ENCODE data around the gene PARD3.
"Not testable (repeated sequence)": the region's sequence is repeated elsewhere in the genome, so short reads cannot be mapped to it uniquely, and the experiment has no call there.

The PARD3 gene

DNA sequence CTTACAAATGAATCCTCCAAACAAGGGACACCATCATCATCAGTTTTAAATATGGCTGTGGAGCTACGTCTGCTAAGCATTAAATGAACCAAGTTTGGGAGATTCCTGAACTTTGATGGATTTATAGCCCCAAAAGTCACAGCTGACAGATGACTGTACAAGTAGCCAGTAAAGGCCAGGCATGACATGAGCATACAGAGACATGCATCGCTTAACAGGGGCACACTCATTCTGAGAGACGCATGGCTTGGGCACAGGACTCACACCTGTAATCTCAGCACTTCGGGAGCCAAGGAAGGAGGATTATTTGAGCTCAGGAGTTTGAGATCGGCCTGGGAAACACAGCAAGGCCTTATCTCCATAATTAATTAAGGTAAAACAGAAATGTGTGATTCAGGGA lies 166.2 kb downstream of the PARD3 start:
- no peak for DNase-seq (ENCODE audit: low spot score)

DNA sequence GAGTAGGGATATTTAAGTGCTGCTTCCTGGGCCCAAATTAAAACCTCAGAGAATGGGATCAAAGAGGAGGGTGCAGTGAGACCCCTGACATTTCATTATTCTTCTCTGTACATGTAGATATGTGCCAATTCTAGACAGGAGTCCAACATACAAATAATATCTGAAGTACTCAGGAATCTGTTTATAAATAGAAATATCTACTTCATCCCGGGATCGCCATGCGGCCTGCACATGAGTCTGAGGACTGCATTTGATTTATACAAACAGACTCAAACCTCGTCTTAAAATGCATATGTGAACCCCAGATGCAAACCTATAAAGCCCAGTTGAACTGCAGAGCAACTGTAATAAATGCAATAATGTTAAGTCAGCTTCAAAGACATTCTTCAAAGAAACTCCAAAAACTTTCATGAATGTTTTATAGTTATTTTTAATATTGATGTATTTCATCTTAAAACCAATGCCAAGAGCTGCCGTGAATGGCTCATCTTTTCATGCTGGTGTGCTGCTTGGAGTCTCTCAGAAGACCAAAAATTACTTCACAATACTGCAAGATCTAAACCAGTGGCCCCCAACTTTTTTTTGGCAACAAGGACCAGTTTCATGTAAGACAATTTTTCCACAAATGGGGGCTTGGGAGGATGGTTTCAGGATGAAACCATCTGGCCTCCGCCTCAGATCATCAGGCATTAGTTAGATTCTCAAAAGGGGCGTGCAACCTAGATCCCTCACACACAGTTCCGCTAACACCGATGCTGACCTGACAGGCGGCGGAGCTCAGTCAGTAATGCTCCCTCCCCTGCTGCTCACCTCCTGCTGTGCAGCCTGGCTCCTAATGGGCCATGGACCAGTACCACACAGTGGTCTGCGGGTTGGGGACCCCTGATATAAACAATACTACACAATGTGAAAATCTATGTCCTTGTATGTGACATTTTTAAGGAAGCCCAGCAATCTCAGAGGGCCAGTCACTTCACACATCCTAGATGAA lies 166.9 kb downstream of the PARD3 start:
- no peak for DNase-seq (ENCODE audit: low spot score)

DNA sequence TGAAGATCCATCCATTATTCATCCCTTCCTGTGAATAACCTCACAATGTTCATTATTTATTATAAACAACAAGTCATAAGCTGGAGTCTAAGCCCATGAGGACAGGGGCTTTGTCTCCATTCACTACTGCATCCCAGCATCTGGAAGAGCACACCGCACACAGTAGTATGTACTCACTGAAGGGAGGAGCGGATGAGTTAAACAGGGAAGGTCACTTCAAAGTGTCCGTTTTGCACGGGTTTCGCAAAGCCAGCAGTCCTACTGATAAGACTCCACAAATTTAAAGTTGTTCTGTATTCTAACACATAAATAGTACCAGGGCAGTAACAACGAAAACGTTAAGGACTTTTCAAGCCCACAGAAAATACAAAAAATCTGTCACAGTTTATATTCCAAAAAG lies 167.9 kb downstream of the PARD3 start:
- no peak for DNase-seq (ENCODE audit: low spot score)

DNA sequence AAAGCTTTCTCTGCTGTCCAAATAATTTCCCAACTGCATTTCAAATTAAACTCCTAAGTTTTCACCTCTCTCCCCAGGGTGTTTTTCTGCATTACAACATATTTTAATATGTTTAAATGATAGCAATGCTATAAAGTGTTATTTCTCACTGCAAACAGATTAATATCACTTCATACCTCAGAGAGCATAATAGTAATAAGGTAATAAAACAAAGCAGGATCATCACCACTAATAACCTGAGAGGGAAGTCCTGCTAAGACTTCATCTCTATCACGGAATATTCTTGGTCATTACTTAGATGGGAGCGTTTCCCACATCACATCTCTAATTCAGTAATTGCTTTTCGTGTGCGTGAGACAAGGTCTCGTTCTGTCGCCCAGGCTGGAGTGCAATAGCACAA lies 168.8 kb downstream of the PARD3 start:
- no peak for DNase-seq (ENCODE audit: low spot score)

DNA sequence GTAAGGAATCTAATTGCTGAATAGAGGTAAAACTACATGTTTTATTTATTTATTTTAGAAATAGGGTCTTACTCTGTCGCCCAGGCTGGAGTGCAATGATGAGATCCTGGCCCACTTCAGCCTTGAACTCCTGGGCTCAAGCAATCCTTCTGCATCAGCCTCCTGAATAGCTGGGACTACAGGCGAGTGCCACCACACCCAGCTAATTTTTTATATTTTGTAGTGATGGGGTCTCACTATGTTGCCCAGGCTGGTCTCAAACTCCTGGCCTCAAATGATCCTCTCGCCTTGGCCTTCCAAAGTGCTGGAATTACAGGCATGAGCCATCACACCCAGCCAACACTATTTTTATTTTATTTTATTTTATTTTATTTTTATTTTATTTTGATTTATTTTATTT lies 170.3 kb downstream of the PARD3 start:
- DNase-seq (ENCODE audit: low spot score): not testable (repeated sequence)

DNA sequence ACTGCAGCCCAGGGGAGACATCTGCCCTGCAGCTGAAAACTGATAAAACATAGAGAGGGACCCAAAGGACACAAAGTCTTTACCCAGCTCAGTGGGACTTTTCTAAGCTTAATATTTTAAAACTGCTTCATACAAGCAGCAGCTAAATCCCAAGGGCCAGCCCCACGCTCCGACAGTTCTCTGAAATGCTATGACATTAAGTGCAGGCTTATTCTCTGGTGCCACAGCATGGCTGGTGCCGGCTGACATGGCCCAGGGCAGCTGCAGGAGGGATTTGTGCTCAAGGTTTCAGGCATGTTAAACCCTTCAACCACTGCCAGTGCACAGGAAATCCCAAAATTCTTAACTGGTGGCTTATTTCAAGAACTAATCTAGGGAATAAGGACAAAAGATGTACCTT lies 170.9 kb downstream of the PARD3 start:
- no peak for DNase-seq (ENCODE audit: low spot score)

DNA sequence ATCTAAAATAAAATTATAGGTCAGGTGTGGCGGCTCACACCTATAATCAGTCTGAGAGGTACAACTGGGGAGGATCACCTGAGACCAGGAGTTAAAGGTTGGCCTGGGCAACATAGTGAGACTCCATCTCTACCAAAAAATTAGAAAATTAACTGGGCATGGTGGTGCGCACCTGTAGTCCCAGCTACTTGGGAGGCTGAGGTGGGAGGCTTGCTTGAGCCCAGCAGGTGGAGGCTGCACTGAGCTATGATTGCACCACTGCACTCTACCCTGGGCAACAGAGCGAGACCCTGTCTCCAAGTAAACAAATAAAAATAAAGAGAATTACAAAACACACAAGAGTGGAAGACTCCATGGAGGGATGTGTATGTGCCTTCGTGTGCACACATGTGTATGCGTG lies 171.5 kb downstream of the PARD3 start:
- no peak for DNase-seq (ENCODE audit: low spot score)

DNA sequence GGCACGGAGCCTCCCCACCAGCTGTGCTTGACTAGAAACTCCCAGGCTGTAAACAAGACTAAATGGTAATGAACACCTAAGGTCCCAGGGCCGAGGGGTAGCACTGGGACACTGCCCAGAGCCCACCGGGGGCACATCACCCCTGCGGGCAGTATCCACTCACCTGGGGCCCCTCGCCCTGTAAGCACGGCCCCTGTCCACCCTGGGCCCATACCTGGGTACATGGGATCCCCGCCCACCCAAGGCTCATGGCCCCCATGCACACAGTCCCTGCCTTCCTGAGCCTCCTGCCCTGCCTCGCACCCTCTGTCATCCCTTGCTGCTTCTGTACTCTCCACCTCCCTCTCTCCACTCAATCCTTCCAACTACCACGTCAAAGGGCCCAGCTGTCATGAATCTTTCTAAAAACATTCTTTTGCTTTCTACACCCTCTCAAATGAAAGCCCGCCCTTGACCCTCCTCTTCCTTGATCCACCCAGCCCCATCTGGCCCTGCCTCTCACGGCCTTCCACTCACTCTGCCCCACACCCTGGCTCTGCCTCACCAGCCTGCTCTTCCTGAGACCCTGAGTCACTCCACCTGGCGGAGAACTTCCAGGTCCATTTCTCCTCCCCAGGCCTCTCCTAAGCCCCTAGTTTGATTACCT lies 173.1 kb downstream of the PARD3 start:
- DNase-seq (ENCODE audit: low spot score): no peak

DNA sequence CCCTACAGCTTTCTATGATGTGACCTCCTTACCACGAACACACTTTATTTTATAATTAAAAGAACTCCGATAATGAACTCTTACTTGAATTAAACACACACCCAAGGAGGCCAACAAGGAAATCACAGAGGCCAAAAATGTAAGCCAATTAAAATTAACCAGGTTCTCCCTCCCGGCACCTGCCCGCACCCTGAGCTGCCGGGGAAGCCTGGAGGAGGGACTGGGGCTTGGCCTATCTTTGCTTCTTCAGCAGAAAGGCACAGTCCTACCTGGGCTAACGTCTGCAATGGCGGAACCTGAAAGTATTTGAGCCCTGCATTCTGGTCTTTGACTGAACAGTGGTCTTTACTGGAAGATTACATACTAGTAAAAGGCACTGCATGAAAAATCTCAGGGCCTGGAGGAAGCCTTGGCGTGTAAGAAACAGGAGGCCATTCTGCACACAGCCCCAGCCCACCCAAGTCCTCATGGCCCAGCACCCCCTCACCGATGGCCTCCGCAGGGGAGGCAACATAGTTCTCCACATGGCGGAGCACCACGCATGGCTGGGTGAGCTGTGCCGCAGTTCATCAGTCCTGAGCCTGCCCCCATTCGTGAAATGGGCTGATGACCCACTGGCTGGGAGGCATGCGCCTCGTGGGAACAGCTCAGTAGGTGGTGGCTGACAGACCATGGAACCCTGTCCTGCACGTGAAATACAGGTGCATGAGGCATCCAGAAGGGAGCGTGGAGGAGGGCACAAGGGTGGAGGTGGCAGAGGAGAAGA lies 173.8 kb downstream of the PARD3 start:
- no peak for DNase-seq (ENCODE audit: low spot score)

DNA sequence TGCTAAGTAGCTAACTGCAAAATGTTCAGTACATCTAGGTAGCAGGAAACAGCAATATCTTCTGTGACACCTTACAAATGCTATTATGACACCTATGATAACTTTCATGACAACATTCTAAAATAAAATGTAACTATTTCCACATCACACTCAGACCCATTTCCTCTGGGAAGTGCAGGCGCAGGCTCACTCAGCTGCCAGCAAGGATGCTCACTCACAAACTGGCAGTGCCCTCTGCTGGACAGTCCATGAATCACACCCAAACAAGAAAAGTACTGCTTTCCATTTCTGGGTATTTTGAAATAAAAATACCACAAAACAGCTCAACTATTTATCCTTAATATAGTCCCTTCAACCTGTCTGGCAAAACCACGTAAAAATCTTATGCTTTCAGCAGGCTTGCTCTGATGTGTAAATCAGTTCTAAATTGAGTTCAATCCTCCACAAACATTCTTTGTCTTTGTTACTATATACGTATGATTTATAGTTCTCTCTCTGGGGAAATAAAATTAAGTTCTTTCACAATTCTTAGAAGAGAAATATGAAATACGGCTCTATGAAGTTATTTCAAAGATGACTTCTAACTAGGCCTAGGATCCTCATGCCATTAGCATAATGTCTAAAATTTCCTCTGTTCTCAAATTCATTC lies 176.6 kb downstream of the PARD3 start:
- DNase-seq (ENCODE audit: low spot score): peak; percentile 46

DNA sequence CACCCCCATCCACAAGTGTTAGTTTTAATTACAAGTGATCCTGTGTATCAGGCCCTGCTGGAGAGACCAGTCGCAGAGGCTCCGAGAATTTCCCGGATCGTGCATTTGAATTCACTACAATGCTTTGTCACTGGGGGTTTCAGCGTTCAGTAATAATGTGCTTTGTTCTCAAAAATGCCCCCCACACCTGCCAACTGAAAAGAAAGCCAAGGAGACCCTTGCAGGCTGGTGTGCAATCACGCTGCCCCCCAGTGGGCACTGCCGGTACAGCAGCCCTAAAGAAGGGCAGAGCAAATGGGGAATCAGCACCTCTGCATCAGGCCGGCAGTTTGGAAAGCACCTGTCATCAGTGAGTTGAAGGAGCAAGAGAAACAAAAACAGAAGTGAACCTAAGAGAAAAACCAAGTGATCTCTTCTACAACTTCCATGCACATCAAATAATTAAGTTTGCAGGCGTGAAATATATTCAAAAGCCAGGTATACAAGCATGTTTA lies 177.6 kb downstream of the PARD3 start:
- no peak for DNase-seq (ENCODE audit: low spot score)

DNA sequence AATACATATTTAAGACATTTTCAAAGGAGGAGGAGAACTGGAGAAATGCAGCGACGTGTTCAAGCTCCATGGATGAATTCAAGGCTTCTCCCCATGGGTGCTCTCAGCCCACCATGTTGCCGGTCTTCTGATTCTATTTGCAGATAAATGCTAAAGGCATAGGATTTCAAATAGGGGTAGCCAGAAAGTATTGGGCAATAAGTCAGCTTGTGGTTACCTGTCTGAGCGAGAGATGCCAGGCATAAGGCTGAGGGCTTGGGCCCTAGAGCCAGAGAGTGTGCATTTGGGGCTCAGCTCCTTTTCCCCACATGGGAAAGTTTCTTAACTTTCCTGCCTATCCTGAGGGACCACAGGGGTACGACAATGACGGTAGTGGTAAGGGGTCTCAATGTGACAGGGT lies 180.0 kb downstream of the PARD3 start:
- no peak for DNase-seq (ENCODE audit: low spot score)

DNA sequence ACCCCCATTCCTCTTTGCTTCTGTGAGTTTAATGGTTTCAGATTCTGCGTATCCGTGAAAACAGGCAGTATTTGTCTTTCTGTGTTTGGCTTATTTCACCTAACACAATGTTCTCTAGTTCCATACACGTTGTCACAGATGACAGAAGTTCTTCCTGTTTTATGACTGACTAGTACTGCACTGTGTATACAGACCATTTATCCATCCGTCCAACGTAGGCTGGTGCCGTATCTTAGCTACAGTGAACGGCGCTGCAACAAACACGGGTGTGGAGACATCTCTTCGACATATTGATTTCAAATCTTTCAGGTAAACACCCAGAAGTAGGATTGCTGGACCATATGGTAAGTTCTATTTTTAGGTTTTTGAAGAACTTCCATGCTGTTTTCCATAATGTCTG lies 181.7 kb downstream of the PARD3 start:
- no peak for DNase-seq (ENCODE audit: low spot score)

DNA sequence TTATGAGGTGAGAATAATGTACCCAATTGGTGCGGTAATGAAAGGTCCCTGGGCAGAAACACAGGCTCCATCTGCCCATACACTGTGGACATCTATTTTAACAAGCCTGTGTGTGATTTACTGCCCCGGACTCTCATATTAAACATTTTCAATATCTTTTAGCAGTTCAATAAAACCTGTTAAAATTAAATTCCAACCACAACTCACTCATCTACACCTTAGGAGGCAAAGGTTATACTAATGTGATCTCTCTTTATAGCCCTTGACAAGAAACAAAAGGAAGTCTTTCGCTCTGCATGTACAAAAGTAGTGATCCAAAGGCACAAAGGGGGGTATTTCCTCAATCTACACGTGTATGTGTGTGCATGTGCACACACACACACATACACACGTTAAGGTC lies 186.0 kb downstream of the PARD3 start:
- DNase-seq (ENCODE audit: low spot score): no peak

DNA sequence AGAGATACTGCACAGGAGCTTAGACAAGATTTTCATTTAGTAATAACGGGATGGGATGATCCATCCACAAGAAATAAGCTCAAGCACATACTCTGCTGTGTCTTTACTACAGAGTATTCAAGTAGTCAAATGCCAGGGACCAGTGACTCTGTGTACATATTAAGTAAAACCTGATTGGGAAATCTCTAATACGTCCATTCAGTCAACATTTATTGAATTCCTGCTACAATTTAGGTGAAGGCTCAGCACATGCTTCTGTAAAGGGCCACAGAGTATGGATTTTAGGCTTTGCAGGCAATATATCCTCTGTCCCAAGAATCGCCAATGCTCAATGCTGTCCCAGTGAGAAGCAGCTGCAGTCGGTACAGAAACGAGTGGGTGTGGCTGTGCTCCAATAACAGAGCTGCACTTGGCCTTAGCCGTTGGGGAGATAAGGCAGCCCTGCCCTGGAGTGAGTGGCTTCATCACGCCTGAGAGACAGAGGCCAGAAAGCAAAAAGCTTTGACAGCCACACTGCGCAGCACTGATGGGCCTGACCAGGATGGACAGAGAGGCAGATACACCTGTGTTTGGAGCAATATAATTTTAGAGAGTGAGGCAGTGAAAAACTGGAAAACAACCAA lies 186.8 kb downstream of the PARD3 start:
- peak; percentile 32 for DNase-seq (ENCODE audit: low spot score)

DNA sequence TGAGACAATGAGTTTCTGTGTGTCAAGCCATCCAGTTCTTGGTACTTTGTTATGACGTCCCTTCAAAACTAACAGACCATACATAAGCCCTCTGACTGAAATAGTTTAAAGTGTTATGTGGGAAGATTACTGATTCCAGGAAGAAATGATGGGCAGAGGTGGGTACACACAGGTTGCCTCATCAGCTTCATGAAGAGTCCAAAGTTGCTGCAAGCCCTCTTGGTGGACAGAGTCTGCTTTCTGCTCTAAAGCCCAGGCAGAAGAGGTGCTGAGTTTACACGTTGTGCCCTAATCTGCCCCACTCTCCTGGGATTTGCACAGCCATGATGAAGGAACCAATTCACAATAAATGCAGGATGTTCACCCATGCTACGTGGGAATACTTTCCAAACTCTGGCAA lies 187.4 kb downstream of the PARD3 start:
- DNase-seq (ENCODE audit: low spot score): no peak

DNA sequence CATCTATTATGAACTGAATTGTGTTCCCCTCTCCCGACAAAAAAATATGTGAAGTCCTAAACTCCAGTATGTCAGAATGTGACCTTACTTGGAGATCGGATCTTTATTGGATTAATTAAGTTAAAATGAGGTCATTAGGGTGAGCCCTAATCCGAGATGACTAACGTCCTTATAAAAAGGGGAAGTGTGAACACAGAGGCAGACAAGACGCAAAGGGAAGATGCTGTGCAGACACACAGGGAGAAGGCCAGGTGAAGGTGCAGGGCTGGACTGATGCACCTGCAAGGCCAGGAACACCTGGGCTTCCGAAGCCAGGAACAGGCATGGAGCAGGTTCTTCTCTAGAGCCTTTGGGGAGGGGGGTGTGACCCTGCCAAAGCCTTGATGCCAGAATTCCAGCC lies 187.8 kb downstream of the PARD3 start:
- DNase-seq (ENCODE audit: low spot score): no peak

DNA sequence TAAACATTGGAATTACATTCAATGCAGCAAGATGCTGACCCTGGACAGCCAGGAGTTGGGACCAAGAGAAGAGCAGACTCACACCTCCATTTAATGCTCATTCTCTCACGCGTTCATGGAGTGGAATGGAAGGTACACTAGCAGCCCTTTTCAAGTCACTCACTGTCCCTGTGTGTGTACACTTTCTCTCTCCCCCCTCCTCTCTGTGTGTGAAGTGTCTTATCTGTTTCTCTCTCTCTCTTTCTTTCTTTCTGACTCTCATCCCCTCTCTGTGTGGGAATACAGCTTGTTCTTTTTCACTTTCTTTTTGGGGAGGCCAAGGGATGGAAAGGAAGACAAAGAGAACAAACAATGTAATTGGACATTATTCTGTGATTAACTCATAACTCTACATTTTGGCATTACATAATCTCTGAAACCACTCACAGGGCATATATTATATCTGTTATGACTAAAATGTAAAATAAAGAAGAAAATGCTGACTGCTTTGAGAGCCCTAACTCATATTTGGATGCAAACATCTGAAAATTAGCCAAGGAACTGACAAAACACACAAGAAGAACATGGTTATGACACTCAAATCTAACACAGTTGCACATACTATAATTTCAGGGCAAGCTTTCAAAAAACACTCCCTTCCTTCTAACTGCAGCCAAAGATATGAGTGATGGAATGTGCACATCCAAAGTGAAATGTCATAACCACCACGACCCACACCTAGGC lies 188.8 kb downstream of the PARD3 start:
- DNase-seq (ENCODE audit: low spot score): no peak

DNA sequence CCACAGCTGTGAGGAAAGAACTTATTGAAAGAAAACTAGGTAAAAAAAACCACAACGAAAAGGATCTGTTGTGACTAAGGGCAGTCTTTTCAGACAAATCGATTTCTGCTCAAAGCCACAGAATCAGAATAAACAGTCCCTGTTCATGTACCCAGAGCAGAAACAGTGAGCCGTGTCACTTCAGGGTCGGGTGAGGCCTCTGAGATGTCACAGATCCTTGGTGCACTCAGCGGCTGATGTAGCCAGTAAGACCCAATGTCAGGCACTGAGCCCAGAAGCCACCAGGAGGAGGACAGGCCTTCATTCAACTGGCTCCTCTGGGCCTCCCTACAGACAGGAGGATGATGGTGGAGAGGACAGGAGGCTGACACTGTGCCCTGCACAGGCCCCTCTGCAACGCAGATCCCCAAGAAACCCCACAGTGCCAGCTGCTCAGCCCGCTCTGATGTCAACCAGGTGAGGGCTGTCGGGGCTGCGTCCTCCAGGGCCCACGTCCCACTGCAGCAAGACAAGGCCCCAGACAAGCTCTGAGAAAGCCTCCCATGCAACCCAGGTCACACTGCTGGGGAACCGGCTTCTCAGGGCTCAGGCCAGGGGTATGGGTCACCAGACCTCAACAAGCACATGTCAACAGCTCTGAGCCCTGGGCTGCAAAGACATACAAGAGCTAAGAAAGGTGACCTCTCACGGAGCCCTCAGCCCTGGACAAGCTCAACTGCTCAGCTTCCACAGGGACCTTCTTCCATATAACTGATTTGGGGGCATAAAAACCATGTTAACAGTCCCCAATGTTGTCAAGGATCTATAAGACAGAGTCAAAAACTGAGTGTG lies 190.6 kb downstream of the PARD3 start:
- DNase-seq (ENCODE audit: low spot score): no peak

DNA sequence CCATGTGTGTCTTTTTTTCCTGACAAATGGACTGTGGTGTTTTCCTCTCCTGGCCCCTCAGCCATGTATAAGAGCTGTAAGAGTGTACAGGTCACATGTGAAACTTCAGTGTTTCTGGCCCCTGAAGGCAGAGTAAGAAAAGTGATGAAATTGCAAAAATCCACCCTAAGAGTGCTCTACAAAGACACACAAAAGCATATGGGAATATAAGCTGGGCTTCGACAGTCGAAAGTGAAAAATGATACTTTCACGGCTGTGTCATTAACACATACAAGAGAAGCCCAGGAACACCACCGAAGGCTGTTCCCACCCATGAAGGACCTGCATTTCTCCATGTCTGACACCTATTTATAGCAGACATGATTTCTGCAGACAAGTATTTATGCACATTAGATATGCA lies 192.2 kb downstream of the PARD3 start:
- no peak for DNase-seq (ENCODE audit: low spot score)
